HG03354 (cell line): ENCODE measurements around the gene ATCAY.
"Not testable (repeated sequence)": the region's sequence is repeated elsewhere in the genome, so short reads cannot be mapped to it uniquely, and the experiment has no call there.

Experiments used
- ATAC-seq: cut with Tn5 transposase; IDR thresholded peaks from one replicate; pipeline ENCODE4 v1.9.1; 2021; ENCODE audit warnings: mild to moderate bottlenecking; ENCODE audit not compliant: unreplicated experiment, poor library complexity, severe bottlenecking

The ATCAY gene

GRCh38 chr19:3852614-3853254 is 27.8 kb upstream of the ATCAY start:
- ATAC-seq, result no peak

DNA sequence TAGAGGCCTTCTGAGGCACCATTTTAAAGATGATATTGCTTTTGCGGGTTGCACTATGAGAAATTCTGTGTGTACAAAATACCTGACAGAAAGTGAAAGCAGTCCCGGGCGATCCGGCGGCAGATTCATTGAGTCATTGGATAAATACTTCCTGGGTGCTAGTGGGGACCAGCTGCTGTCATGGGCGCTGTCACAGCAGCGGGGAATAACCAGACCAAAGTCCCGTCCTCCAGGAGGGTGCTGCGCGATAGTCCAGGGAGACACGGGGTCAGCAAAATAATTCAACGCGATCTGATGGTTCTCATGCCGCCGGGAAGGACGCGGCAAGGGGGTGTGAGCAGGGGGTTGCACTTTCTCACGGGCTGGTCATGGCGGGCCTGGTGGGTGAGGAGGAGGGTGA is 25.2 kb upstream of the ATCAY start:
- no peak for ATAC-seq

DNA sequence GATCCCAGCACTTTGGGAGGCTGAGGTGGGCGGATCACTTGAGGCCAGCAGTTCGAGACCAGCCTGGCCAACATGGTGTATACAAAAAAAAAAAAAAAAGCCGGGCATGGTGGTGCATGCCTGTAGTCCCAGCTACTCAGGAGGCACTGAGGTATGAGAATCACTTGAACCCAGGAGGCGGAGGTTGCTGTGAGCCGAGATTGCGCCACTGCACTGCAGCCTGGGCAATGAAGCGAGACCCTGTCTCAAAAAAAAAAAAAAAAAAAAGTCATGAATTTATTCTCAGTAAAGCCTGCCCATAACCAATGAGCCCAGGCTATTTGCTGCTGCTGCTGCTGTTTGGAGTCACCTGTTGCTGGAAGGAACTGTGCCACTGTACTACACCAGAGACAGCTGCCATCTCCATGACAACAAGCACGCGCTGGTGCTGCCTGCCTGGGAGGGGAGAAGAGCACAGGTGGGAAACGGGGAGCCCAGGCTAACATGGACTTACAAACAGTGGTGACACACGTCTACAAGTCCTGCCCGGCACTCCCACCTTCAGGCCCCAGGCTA is 23.0 kb upstream of the ATCAY start:
- ATAC-seq, result no peak

DNA sequence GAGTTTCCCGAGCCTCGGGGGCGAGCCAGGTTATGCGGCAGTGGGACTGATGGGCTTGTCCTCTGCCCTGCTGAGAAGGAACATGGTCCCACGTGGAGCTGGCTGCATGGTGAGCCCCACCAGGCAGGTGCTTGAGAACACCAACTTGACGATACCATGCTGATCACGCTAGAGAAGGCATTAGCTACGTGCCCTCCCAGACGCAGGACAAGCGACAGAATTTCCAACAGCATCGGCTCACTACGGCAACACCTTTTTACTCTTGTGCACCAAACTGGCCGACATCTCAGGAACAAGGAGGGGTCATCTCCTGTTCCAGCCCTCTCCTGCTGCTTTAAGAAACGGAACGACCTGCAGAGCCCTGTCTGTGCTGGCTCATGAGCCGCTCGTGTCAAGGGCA is 20.0 kb upstream of the ATCAY start:
- no peak for ATAC-seq

DNA sequence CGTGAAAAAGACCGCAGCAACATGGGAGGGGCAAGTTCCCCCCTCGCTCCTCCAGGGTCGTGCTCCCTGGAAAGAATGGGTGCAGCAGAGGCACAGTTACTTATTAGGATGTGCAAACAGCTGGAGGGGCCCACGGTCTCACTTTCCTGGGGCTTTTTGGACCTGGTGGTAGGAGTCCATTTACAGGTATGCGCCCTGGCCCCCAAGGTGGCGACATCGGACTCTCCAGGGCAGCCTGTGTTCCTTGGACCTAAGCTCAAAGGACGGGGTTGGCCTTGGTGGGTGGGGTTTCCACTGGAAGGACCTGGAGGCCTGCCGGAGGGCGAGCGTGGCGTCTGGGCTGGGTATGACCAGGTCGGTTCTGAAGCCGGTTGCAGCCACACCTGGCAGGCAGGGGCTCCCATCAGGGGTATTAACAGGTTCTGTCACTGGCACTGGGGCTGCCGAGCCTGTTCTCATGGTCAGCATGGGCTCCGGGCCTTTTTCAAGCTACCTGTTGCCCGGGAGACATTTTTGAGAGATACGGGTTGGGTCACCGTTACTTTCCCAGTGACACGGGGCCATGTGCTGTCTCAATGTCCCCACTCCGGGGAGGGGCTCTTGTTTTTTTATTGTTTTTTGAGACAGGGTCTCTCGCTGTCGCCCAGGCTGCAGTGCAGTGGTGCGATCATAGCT is 17.5 kb upstream of the ATCAY start:
- ATAC-seq, result no peak

DNA sequence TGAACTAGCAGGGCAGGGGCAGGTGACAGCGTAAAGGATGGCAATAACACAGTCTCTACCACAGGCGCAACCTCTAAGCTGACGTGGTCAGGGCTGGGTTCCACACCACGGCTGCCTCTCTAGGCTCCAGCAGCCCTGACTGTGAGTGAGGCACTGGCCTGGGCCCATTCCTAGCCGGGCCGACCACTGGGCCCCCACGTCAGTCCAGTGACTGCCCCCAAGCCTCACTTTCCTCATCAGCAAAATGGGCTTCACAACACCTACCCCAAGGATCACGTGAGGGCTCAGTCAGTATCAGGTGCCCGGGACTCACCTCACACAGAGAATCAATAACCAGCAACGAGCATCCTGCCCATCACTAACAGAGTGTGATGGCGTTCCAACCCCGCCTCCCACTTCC is 16.8 kb upstream of the ATCAY start:
- no peak for ATAC-seq

DNA sequence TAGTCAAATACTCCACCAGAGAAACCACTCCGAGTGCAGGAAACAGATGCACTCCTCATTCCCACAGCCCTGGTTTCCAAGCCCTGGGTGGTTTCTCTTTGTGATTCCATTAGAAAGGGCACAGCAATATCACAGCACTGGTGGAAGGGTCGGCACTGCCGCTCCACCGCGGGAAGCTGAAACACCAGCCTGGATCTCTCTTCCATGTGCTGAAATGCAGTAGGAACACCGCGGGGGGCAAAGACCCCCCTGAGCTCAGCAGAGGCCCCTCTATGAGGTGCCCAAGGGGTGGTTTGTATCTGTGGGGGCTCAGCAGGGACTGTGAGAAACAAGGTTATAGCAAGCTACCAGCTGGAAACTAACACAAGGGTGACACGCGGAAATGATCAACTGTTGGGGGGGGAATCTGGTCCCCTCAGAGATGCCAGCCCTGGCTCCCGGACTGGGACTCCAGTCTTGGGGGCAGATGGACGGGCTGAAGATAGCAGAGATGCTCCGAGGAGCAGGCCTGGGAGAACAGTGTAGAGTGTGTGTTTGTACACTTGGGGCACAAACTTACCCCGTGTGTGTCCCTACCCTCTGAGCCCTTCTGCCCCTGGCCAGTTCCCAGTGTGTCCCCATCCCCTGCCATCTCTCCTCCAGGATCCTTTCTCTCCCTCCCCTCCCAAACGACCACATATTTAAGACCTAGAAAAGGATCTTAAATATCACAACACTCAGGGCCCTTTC is 13.4 kb upstream of the ATCAY start:
- ATAC-seq, result no peak

GRCh38 chr19:3867971-3868769 is 12.3 kb upstream of the ATCAY start:
- ATAC-seq, result no peak

DNA sequence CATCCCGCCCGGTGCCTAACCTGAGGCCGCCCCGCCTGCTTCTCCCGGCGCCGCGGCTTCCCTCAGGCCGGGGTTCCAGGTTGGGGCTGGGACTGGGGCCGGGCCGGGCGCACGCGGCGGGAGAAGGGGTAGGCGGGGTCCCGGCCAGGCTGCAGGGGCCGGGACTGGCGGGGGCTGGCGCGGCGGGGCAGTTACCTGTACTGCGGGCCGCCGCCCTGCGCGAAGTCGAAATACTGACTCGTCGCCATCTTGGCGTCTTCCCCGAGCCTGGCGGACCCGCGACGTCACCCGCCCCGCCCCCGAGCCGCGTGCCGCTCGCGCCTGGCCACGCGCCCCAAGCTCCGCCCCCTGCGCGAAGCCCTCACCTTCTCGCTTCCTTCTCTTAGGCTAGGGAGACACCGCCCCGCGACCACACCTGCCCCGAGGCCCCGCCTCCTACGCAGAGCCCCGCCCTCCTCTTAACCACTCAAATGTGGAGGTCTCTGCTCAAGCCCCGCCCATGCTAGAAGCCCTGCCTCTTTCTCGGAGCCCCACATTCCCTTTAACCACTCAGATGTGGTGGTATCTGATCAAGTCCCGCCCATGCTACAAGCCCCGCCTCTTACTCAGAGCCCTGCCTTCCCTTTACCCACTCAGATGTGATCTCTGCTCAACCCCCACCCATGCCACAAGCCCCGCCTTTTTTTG is 11.6 kb upstream of the ATCAY start, which contains the start of gene ZFR2:
Gene ZFR2 (minus strand): TSS at position 269 of the 687 bp plus-strand sequence. CDS start 21 bp downstream, at position 248.
- ATAC-seq, result no peak

DNA sequence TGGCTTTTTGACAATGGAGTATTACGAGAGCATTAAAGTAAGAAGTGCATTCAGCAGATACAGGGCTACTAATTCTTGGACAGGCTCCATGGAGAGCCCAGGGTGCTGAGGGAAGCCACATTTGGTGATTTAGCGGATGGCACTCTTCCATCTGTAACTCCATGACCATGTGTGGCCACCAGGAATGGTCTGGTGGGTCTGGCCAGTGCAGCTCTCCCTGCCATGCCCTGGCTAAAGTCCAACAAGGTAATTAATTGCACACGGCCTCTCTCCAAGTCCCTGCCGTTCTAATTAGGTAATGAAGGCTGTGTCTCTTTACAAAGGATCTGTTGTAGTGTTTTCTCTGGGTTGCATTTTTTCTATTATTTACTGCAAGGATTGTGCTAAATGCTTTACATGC is 7.3 kb upstream of the ATCAY start:
- ATAC-seq, result no peak

DNA sequence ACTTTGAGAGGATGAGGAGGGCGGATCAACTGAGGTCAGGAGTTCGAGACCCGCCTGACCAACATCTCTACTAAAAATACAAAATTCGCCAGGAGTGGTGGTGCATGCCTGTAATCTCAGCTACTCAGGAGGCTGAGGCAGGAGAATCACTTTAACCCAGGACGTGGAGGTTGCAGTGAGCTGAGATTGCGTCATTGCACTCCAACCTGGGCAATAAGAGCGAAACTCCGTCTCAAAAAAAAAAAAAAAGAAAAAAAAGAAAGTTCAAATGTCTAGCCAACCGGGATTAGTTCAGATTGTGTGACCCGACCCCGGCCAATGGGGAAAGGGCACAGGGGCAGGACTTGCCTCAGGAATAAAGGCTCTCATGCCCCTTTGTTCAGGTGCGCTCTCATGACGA is 5.8 kb upstream of the ATCAY start:
- not testable (repeated sequence) for ATAC-seq

DNA sequence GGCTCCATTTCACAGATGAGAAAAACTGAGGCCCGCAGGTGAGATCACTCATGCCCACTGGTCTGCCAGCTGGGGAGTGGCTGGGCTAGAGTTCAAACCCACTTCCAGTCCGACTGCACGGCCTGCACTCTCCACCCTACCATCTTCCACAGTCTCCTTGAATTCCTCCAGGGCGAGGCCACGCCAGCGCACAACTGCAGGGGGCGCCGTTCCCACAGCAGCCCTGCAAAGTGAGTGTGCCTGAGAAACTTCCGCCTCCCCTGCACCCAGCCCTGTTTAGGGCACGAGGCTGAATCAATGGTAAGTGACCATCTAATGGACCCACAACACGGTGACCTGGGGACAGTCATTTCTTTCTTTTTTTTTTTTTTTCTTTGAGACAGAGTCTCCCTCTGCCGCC is 829 bp upstream of the ATCAY start:
- ATAC-seq, result no peak

DNA sequence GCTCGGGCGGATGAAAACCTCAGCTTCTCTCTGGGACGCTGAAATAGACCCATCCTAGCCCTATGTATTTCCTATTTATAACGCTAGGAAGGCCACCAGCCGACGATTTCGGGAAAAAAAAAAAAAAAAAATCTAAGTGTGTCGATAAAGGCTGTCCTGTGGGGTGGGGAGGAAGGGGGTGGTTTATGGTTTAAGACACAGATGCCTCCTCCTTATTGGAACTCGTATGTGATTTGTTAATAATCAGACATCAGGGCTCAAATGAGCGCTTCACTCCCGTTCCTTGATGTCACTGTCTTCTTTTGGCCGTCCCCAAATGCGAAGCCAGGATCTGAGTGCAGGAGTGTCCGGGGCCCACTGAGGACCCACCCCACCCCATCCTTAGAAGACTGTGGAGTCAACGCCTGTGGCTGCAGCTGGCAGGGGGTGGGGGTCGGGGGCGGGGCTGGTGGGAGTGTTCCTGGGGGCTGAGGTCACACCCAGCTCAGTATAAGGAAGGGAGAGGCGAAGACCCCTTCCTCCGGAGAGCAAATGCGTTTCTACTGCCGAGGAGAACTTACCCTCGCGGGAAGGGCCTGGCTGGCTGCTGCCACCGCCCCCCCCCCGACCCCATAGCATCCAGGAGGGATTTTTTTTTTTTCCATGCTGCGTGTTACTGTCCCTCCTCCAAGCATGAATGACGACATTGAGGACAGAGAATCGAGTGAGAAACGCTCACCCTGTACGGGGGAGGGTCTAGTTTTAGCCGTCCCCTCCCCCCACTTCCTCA is 971 bp downstream of the ATCAY start:
- no peak for ATAC-seq

DNA sequence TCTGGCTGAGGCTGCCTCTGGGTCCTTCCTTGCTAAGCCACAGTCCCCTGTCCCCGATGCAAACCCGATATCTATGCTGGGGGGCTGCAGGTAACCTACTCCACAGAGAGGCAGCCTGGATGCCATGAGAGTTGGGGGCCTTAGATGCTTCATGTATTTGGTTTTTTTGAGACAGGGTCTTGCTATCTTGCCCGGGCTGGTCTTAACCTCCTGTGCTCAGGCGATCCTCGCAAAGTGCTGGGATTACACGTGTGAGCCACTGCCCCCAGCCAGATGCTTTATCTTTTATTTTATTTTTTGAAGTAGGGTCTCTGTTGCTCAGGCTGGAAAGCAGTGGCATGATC is 1.5 kb downstream of the ATCAY start:
- no peak for ATAC-seq

GRCh38 chr19:3890591-3890990 is 10.1 kb downstream of the ATCAY start:
- ATAC-seq, result no peak

DNA sequence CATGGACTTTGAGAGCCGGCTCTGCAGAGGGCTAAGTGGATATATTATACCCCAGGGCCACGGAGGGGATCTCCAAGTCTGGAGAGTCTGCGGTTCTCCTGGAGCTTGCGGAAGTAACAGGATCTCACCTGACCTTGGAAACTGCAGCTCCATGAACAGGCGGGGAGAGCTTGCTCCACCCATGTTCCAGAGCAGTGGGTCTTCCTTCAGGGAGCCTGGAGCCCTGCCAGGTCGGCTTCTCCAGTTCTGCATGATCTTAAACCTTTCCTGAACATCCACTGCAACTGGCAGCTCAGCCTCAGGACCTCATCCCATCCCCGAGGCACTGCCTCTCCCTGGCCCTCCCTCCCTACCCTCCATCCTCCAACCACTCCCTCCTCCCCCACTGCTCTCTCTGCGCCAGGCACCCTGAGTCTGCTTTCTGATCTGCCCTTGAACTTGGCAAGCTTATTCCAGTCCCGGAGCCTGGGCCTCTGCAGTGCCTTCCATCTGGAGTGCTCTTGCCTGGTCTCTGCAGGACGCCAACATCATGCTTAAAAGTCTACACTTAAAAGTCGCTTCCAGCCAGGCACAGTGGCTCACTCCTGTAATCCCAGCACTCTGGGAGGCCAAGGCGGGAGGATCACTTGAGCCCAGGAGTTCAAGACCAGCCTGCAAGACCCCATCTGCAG is 13.2 kb downstream of the ATCAY start:
- no peak for ATAC-seq

DNA sequence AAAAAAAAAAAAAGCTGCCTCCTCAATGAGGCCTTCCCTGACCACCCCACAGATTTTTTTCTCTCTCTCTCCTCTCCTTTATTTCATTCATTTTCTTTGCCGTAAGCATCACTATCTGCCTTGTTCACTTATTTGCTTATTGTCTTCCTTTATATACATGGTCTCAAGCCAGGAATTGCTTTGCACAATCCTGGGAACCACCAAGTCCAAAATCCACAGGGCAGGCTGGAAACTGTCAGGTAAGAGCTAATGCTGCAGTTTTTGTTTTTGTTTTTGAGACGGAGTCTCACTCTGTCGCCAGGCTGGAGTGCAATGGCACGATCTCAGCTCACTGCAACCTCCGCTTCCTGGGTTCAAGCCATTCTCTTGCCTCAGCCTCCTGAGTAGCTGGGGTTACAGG is 14.5 kb downstream of the ATCAY start:
- not testable (repeated sequence) for ATAC-seq

DNA sequence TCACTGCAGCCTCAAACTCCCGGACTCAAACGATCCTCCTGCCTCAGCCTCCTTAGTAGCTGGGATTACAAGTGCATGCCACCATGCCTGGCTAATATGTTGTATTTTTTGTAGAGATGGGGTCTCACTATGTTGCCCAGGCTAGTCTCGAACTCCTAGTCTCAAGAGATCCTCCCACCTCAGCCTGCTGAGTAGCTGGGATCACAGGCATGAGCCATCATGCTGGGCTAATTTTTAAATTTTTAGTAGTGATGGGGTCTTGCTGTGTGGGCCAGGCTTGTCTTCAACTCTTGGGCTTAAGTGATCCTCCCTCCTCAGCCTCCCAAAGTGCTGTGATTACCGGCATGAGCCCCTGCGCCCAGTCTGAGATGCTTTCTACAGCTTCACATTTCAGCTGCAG is 15.3 kb downstream of the ATCAY start:
- no peak for ATAC-seq
